GM19324 (cell line): ENCODE data around the gene CARS1.

ENCODE experiments used
- ATAC-seq: cut with Tn5 transposase; IDR thresholded peaks from one replicate; pipeline ENCODE4 v1.9.1; 2021; ENCODE audit warnings: mild to moderate bottlenecking, moderate library complexity; ENCODE audit not compliant: unreplicated experiment, low FRiP score

CARS1 gene

GRCh38 chr11:3057069-3057963, at the start of gene CARS1:
Gene CARS1 (minus strand): TSS chr11:3057423. CDS start chr11:3057367, 56 bp downstream.
- peak; percentile 95 for ATAC-seq

GRCh38 chr11:3105791-3106735, 48.8 kb upstream of the CARS1 start:
- ATAC-seq, result no peak

GRCh38 chr11:3104961-3105790, 48.0 kb upstream of the CARS1 start:
- ATAC-seq, result no peak

GRCh38 chr11:3104051-3104714, 47.0 kb upstream of the CARS1 start:
- no peak for ATAC-seq

- ATAC-seq, result no peak
Observed at GRCh38 chr11:3103076-3103475, 45.9 kb upstream of the CARS1 start.

GRCh38 chr11:3102641-3102921, 45.4 kb upstream of the CARS1 start:
- ATAC-seq, result no peak

GRCh38 chr11:3101921-3102640, 44.9 kb upstream of the CARS1 start:
- no peak for ATAC-seq

GRCh38 chr11:3099178-3099577, 42.0 kb upstream of the CARS1 start:
- ATAC-seq, result no peak

- no peak for ATAC-seq
Observed at GRCh38 chr11:3096909-3097530, 39.8 kb upstream of the CARS1 start.

GRCh38 chr11:3095712-3096361, 38.6 kb upstream of the CARS1 start:
- ATAC-seq, result no peak

- ATAC-seq, result no peak
Observed at GRCh38 chr11:3094223-3094824, 37.1 kb upstream of the CARS1 start.

GRCh38 chr11:3093281-3094191, 36.3 kb upstream of the CARS1 start:
- no peak for ATAC-seq

- ATAC-seq, result no peak
Observed at GRCh38 chr11:3092603-3093141, 35.4 kb upstream of the CARS1 start.

- ATAC-seq, result peak; percentile 56
Observed at GRCh38 chr11:3091846-3092602, 34.8 kb upstream of the CARS1 start.

GRCh38 chr11:3091081-3091845, 34.0 kb upstream of the CARS1 start:
- ATAC-seq, result no peak
